Neural cell (in vitro differentiated cells): Measurements from ENCODE around the gene ITGB3BP. TPM values are rescaled to one million over a fixed set of nuclear protein-coding genes. Genes with fewer than 3 reads are reported as not detected.
"Not testable (repeated sequence)": the region's sequence is repeated elsewhere in the genome, so short reads cannot be mapped to it uniquely, and the experiment has no call there.

Experiments
- H2AFZ ChIP-seq: fragments of 200-600, 300-800 bp; sonication (generic), shearing (Covaris generic); 2 replicates; pipeline ENCODE4 v1.6.0; 2014; ENCODE audit warnings: low read depth, mild to moderate bottlenecking, antibody characterized with exemption, low read length, moderate library complexity
- H3F3A ChIP-seq: fragments of 200-600 bp; shearing (Covaris generic); 2 replicates; pipeline ENCODE4 v1.6.1; 2016; ENCODE audit warnings: mild to moderate bottlenecking, moderate library complexity, mixed read lengths, antibody characterized with exemption, low read length; ENCODE audit not compliant: insufficient read depth, poor library complexity, severe bottlenecking
- H3K27ac ChIP-seq: fragments of 200-600, 300-800 bp; sonication (generic), shearing (Covaris generic); 2 replicates; pipeline ENCODE4 v1.5.1; 2014; ENCODE audit warnings: mild to moderate bottlenecking, low read length, moderate library complexity
- H3K27me3 ChIP-seq: fragments of 300-800, 200-600 bp; sonication (generic), shearing (Covaris generic); 2 replicates; pipeline ENCODE4 v1.6.0; 2014; ENCODE audit warnings: mild to moderate bottlenecking, low read depth, low read length, moderate library complexity; ENCODE audit not compliant: insufficient read depth
- H3K36me3 ChIP-seq: fragments of 300-800, 200-600 bp; sonication (generic), shearing (Covaris generic); 2 replicates; pipeline ENCODE4 v1.5.1; 2014; ENCODE audit warnings: mild to moderate bottlenecking, antibody characterized with exemption, low read length, moderate library complexity; ENCODE audit not compliant: insufficient read depth
- H3K4me2 ChIP-seq: fragments of 300-800, 200-600 bp; sonication (generic), shearing (Covaris generic); 2 replicates; pipeline ENCODE4 v1.6.0; 2014; ENCODE audit warnings: mild to moderate bottlenecking, low read length
- H3K4me3 ChIP-seq: fragments of 300-800, 200-600 bp; sonication (generic), shearing (Covaris generic); 2 replicates; pipeline ENCODE4 v1.5.1; 2014; ENCODE audit warnings: mild to moderate bottlenecking, low read length, moderate library complexity
- H3K79me2 ChIP-seq: fragments of 200-600 bp; shearing (Covaris generic); replicated peaks from 2 replicates; pipeline ENCODE4 v1.6.0; 2014; ENCODE audit warnings: mild to moderate bottlenecking, low read length, moderate library complexity; ENCODE audit not compliant: insufficient read depth
- H3K9ac ChIP-seq: fragments of 300-800, 200-600 bp; sonication (generic), shearing (Covaris generic); 2 replicates; pipeline ENCODE4 v1.6.1; 2016; ENCODE audit warnings: mild to moderate bottlenecking, low read length, mixed read lengths
- H3K9me2 ChIP-seq: fragments of 200-600 bp; shearing (Covaris generic); 2 replicates; pipeline ENCODE4 v1.6.1; 2016; ENCODE audit warnings: mild to moderate bottlenecking, low read length, mixed read lengths; ENCODE audit not compliant: insufficient read depth
- H3K9me3 ChIP-seq: fragments of 200-600, 300-800 bp; sonication (generic), shearing (Covaris generic); 2 replicates; pipeline ENCODE4 v1.6.1; 2016; ENCODE audit warnings: mild to moderate bottlenecking, mixed run types, low read length, moderate library complexity, mixed read lengths
- H4K20me1 ChIP-seq: fragments of 200-600 bp; shearing (Covaris generic); 2 replicates; pipeline ENCODE4 v1.6.1; 2016; ENCODE audit warnings: mild to moderate bottlenecking, mixed run types; ENCODE audit not compliant: insufficient read depth
- EP300 ChIP-seq: fragments of 450-650 bp; conservative IDR thresholded peaks from 2 replicates; pipeline ENCODE4 v1.6.1; 2014; ENCODE audit warnings: antibody characterized with exemption, mild to moderate bottlenecking, moderate library complexity; ENCODE audit not compliant: poor library complexity, severe bottlenecking
- EZH2 ChIP-seq: fragments of 200-600, 300-800 bp; shearing (Covaris generic), sonication (generic); IDR thresholded peaks from 2 replicates; pipeline ENCODE4 v1.6.1; 2014; ENCODE audit warnings: antibody characterized with exemption, low read length, borderline replicate concordance, mild to moderate bottlenecking; ENCODE audit not compliant: insufficient read depth, poor library complexity, severe bottlenecking
- MXI1 ChIP-seq: fragments of 450-650 bp; conservative IDR thresholded peaks from 2 replicates; pipeline ENCODE4 v1.6.1; 2014; ENCODE audit warnings: antibody characterized with exemption, mild to moderate bottlenecking; ENCODE audit not compliant: poor library complexity, severe bottlenecking
- POLR2AphosphoS5 ChIP-seq: IDR thresholded peaks from 2 replicates; pipeline ENCODE4 v1.6.1; 2012
- RAD21 ChIP-seq: fragments of 450-650 bp; conservative IDR thresholded peaks from 2 replicates; pipeline ENCODE4 v1.6.1; 2014; ENCODE audit warnings: antibody characterized with exemption, mild to moderate bottlenecking, moderate library complexity
- REST ChIP-seq: IDR thresholded peaks from 2 replicates; pipeline ENCODE4 v1.6.1; 2012; ENCODE audit warnings: borderline replicate concordance
- SMC3 ChIP-seq: fragments of 450-650 bp; conservative IDR thresholded peaks from 2 replicates; pipeline ENCODE4 v1.6.1; 2014; ENCODE audit warnings: antibody characterized with exemption, mild to moderate bottlenecking, moderate library complexity; ENCODE audit not compliant: poor library complexity
- TAF1 ChIP-seq: IDR thresholded peaks from 2 replicates; pipeline ENCODE4 v1.6.1; 2012; ENCODE audit warnings: low read depth
- polyA plus RNA-seq: library from polyadenylated mRNA; depleted of rRNA; stranded (reverse); fragments of >200 nt; gene quantifications from 2 replicates; pipeline ENCODE4 v1.2.3, GENCODE V29; 2014
- TF ChIP-seq, protein P1 (sequence below): fragments of 450-650 bp; IDR thresholded peaks from 2 replicates; pipeline ENCODE4 v1.5.1; 2014; ENCODE audit warnings: antibody characterized with exemption, mild to moderate bottlenecking, moderate library complexity; ENCODE audit not compliant: poor library complexity, severe bottlenecking

The ITGB3BP gene
- polyA plus RNA-seq, 1 donor from 2014 or later, result 29.0 TPM

DNA sequence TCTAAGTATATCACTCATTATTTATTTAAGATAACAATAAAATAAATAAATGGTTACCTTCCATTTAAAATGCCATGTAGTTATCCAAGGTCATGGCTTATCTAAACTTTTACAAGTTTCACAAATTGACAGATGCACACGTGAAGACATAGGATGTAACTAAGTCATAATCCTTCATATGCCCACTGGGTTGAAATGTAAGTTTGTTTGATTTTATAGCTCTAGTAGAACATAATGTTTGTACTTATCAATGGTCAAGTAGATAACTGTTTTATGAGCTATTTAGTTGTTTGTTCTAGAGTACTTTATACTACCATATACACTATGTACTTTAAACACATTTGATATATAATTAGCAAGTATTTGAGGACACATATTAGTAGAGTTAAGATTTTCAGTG, 43.0 kb downstream of the ITGB3BP start:
- no peak overlapping the region for H3K27ac ChIP-seq
- H3K79me2 ChIP-seq, result no peaks in the 10 kb centered on the region
- H3K9me3 ChIP-seq, result no peaks in the 10 kb centered on the region
- TF ChIP-seq EZH2 (no peak), REST (no peak), SMC3 (no peak), POLR2AphosphoS5 (no peak), EP300 (no peak), TAF1 (no peak), MXI1 (no peak), RAD21 (no peak)
- TF ChIP-seq, protein P1, sequence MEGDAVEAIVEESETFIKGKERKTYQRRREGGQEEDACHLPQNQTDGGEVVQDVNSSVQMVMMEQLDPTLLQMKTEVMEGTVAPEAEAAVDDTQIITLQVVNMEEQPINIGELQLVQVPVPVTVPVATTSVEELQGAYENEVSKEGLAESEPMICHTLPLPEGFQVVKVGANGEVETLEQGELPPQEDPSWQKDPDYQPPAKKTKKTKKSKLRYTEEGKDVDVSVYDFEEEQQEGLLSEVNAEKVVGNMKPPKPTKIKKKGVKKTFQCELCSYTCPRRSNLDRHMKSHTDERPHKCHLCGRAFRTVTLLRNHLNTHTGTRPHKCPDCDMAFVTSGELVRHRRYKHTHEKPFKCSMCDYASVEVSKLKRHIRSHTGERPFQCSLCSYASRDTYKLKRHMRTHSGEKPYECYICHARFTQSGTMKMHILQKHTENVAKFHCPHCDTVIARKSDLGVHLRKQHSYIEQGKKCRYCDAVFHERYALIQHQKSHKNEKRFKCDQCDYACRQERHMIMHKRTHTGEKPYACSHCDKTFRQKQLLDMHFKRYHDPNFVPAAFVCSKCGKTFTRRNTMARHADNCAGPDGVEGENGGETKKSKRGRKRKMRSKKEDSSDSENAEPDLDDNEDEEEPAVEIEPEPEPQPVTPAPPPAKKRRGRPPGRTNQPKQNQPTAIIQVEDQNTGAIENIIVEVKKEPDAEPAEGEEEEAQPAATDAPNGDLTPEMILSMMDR, result no peak
- H3K36me3 ChIP-seq, result no peaks in the 10 kb centered on the region
- H4K20me1 ChIP-seq, result no peaks in the 10 kb centered on the region
- no peaks in the 10 kb centered on the region for H3F3A ChIP-seq
- no peak overlapping the region for H2AFZ ChIP-seq
- H3K9ac ChIP-seq, result no peak overlapping the region
- H3K27me3 ChIP-seq, result no peaks in the 10 kb centered on the region
- no peaks in the 10 kb centered on the region for H3K9me2 ChIP-seq
- no peak overlapping the region for H3K4me2 ChIP-seq
- no peak overlapping the region for H3K4me3 ChIP-seq

GRCh38 chr1:63475761-63476160, 47.3 kb downstream of the ITGB3BP start:
- Histone ChIP-seq H3K27me3 (no peaks in the 10 kb centered on the region), H3K4me2 (no peak overlapping the region), H2AFZ (no peak overlapping the region), H3K36me3 (no peaks in the 10 kb centered on the region), H3K9ac (no peak overlapping the region), H3K27ac (no peak overlapping the region), H3K4me3 (no peak overlapping the region), H4K20me1 (no peaks in the 10 kb centered on the region), H3K9me2 (no peaks in the 10 kb centered on the region), H3K79me2 (no peaks in the 10 kb centered on the region), H3K9me3 (no peaks in the 10 kb centered on the region), H3F3A (no peaks in the 10 kb centered on the region)
- TF ChIP-seq MXI1 (no peak), TAF1 (no peak), SMC3 (no peak), RAD21 (no peak), REST (no peak), EZH2 (no peak), EP300 (no peak), POLR2AphosphoS5 (no peak)
- TF ChIP-seq, protein P1, result no peak

DNA sequence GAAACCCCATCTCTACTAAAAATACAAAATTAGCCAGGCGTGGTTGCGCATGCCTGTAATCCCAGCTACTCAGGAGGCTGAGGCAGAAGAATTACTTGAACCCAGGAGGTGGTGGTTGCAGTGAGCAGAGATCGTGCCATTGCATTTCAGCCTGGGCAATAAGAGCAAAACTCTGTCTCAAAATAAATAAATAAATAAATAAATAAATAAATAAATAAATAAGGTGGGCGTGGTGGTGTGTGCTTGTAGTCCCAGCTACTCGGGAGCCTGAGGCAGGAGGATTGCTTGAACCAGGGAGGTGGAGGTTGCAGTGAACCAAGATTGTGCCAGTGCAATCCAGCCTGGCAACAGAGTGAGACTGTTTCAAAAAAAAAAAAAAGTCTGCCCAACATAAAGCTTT, 54.3 kb downstream of the ITGB3BP start:
- H3K9me3 ChIP-seq, H4K20me1 ChIP-seq, H3K27ac ChIP-seq, H3K4me3 ChIP-seq, H3K4me2 ChIP-seq, H3K27me3 ChIP-seq, H3K79me2 ChIP-seq, H2AFZ ChIP-seq, H3F3A ChIP-seq, H3K9me2 ChIP-seq, H3K9ac ChIP-seq, H3K36me3 ChIP-seq: not testable (repeated sequence)
